IPS-20b (cell line): ENCODE results near the gene MAFB.
A peak's percentile ranks its signal among the peaks of the same experiment; 100 is the strongest.

Experiments
- H3K27ac ChIP-seq: one replicate; pipeline ENCODE4 v1.5.1; 2013; ENCODE audit warnings: low read length
- H3K27me3 ChIP-seq: 2 replicates; pipeline ENCODE4 v1.6.1; 2013; ENCODE audit warnings: mild to moderate bottlenecking, low read length, inconsistent platforms; ENCODE audit not compliant: insufficient read depth
- H3K36me3 ChIP-seq: 2 replicates; pipeline ENCODE4 v1.6.1; 2013; ENCODE audit warnings: low read depth, mild to moderate bottlenecking, inconsistent platforms, low read length, moderate library complexity; ENCODE audit not compliant: insufficient read depth
- H3K4me1 ChIP-seq: 2 replicates; pipeline ENCODE4 v1.6.1; 2013; ENCODE audit warnings: mild to moderate bottlenecking, control low read depth, inconsistent platforms, low read length, moderate library complexity; ENCODE audit not compliant: insufficient read depth
- H3K4me3 ChIP-seq: 2 replicates; pipeline ENCODE4 v1.5.1; 2013; ENCODE audit warnings: mild to moderate bottlenecking, low read length, inconsistent platforms
- H3K9ac ChIP-seq: 2 replicates; pipeline ENCODE4 v1.6.1; 2013; ENCODE audit warnings: low read depth, mild to moderate bottlenecking, inconsistent platforms, low read length, moderate library complexity
- H3K9me3 ChIP-seq: 2 replicates; pipeline ENCODE4 v1.6.1; 2013; ENCODE audit warnings: mild to moderate bottlenecking, low read depth, low read length, inconsistent platforms; ENCODE audit not compliant: insufficient read depth

Gene MAFB

GRCh38 chr20:40687384-40688128 lies 1.5 kb downstream of the MAFB start:
- Histone ChIP-seq H3K9ac (no peak overlapping the region), H3K9me3 (no peaks in the 10 kb centered on the region; the same call in 1 of the 2 replicates), H3K4me3 (peak overlapping the region; percentile 67), H3K36me3 (no peaks in the 10 kb centered on the region), H3K4me1 (peaks cover 15% of the 10 kb centered on the region; the same call in 1 of the 2 replicates), H3K27ac (no peak overlapping the region), H3K27me3 (peaks cover 98% of the 10 kb centered on the region)

GRCh38 chr20:40686893-40687292 lies 2.1 kb downstream of the MAFB start:
- Histone ChIP-seq H3K4me3 (peak overlapping the region; percentile 67), H3K27ac (no peak overlapping the region), H3K9ac (no peak overlapping the region), H3K36me3 (no peaks in the 10 kb centered on the region), H3K9me3 (no peaks in the 10 kb centered on the region; the same call in 1 of the 2 replicates), H3K4me1 (peaks cover 15% of the 10 kb centered on the region; the same call in 1 of the 2 replicates), H3K27me3 (peaks cover 98% of the 10 kb centered on the region)

DNA sequence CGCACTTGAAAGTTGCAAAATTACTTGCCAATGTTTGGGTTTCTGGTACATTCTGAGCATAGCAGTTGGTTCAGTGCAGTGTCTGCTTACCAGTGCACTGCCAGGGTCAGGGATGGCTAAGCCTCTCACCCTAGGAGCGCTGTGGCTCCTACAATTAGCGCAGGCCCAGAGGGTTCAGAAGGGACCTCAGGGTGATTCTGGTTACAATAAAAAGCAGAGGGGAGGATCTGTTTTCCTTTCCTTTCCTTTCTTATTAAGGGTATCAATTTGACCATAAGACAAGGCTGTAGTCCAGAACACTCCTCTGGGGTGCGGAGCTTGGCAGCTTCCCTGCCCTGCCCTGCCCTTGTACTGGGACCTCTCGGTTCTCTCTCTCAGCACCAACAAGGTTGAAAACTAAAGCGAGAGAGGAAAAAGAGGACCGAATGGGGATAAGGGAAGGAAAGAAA lies 2.6 kb downstream of the MAFB start:
- peak overlapping the region; percentile 67 for H3K4me3 ChIP-seq
- no peak overlapping the region for H3K27ac ChIP-seq
- no peaks in the 10 kb centered on the region for H3K36me3 ChIP-seq
- peaks cover 15% of the 10 kb centered on the region; the same call in 1 of the 2 replicates for H3K4me1 ChIP-seq
- peaks cover 98% of the 10 kb centered on the region for H3K27me3 ChIP-seq
- no peak overlapping the region for H3K9ac ChIP-seq
- no peaks in the 10 kb centered on the region; the same call in 1 of the 2 replicates for H3K9me3 ChIP-seq

DNA sequence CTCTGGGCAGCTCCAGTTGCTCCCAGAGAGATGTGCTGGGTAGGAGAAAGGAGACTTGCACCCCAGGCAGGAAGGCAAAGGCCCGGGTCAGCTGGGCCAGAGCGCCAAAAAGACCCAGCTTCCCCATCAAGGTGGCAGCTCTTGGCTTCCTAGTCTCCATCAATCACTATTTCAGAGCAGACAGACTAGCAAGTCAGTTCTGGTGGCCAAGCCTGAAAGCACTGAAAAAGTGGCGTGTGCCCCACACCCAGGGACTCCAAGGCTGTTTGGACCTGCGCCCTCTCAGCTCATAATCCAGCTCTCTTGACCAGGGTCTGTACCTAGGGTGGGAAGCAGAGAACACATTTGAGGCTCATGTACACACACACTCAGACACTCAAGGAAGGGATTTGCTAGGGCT lies 3.7 kb downstream of the MAFB start:
- no peak overlapping the region for H3K9ac ChIP-seq
- no peaks in the 10 kb centered on the region for H3K36me3 ChIP-seq
- no peaks in the 10 kb centered on the region; the same call in 1 of the 2 replicates for H3K9me3 ChIP-seq
- H3K4me3 ChIP-seq, result no peak overlapping the region
- peaks cover 10% of the 10 kb centered on the region; the same call in 1 of the 2 replicates for H3K4me1 ChIP-seq
- H3K27me3 ChIP-seq, result peaks cover 98% of the 10 kb centered on the region
- H3K27ac ChIP-seq, result no peak overlapping the region

DNA sequence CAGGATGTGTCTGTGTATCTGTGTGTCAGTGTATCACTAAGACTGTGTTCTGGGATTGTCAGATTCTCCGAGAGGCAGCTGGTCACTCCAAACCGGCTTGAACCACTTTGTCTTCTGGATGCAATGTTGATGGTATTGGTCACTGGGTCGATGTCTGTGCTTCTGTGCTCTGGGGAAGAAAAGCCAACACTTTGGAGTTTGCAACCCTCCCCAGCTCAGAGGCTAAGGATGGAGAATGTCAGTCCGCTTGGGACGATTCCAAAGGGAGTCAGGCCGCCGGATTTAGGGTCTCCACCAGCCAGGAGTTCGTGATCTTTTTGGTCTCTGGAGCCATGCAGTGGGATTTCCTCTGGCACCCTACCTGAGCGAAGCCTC lies 5.2 kb downstream of the MAFB start:
- Histone ChIP-seq H3K27me3 (peaks cover 100% of the 10 kb centered on the region), H3K4me3 (no peak overlapping the region), H3K27ac (no peak overlapping the region), H3K4me1 (peaks cover 10% of the 10 kb centered on the region; the same call in 1 of the 2 replicates), H3K9ac (no peak overlapping the region), H3K36me3 (no peaks in the 10 kb centered on the region), H3K9me3 (no peaks in the 10 kb centered on the region; the same call in 1 of the 2 replicates)

GRCh38 chr20:40683221-40683893 lies 5.7 kb downstream of the MAFB start:
- peaks cover 10% of the 10 kb centered on the region; the same call in 1 of the 2 replicates for H3K4me1 ChIP-seq
- no peak overlapping the region for H3K27ac ChIP-seq
- no peaks in the 10 kb centered on the region; the same call in 1 of the 2 replicates for H3K9me3 ChIP-seq
- H3K4me3 ChIP-seq, result no peak overlapping the region
- H3K36me3 ChIP-seq, result no peaks in the 10 kb centered on the region
- H3K27me3 ChIP-seq, result peaks cover 100% of the 10 kb centered on the region
- H3K9ac ChIP-seq, result no peak overlapping the region

- H3K27ac ChIP-seq, result no peak overlapping the region
- no peak overlapping the region for H3K9ac ChIP-seq
- H3K36me3 ChIP-seq, result no peaks in the 10 kb centered on the region
- peaks cover 95% of the 10 kb centered on the region for H3K27me3 ChIP-seq
- H3K4me3 ChIP-seq, result 0 out of 2 replicates have a peak overlapping the region, but pooled peaks have one; percentile 13
- H3K9me3 ChIP-seq, result no peaks in the 10 kb centered on the region; the same call in 1 of the 2 replicates
- peaks cover 9% of the 10 kb centered on the region; the same call in 1 of the 2 replicates for H3K4me1 ChIP-seq
Observed at GRCh38 chr20:40682104-40682981, 6.7 kb downstream of the MAFB start.

DNA sequence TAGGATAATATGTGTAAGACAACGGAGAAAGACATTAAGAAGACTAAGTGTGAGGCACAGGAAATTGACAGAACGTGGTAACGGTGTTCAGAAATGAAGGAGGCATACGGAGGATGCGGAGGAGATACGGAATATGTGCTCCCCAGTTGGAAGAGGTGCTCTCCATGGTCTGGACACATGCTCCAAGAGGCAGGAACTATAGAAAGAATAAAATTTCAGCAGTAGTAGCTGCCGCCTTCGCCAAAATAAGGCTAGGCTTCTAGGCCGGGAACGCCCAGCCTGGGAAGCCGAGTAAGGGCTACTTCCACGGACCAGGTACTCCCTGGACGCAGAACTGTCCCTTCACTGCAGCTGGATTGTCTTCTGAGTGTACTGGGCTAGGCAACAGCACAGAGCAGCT lies 7.4 kb downstream of the MAFB start:
- Histone ChIP-seq H3K9ac (no peak overlapping the region), H3K27me3 (peaks cover 91% of the 10 kb centered on the region), H3K4me3 (no peak overlapping the region), H3K27ac (no peak overlapping the region), H3K4me1 (peaks cover 6% of the 10 kb centered on the region; the same call in 1 of the 2 replicates), H3K36me3 (no peaks in the 10 kb centered on the region), H3K9me3 (no peaks in the 10 kb centered on the region; the same call in 1 of the 2 replicates)

- Histone ChIP-seq H3K9ac (no peak overlapping the region), H3K27me3 (peaks cover 91% of the 10 kb centered on the region), H3K36me3 (no peaks in the 10 kb centered on the region), H3K4me3 (no peak overlapping the region), H3K4me1 (peaks cover under 1% of the 10 kb centered on the region; the same call in 1 of the 2 replicates), H3K9me3 (no peaks in the 10 kb centered on the region; the same call in 1 of the 2 replicates), H3K27ac (no peak overlapping the region)
Observed at GRCh38 chr20:40681165-40681564, 7.9 kb downstream of the MAFB start.

DNA sequence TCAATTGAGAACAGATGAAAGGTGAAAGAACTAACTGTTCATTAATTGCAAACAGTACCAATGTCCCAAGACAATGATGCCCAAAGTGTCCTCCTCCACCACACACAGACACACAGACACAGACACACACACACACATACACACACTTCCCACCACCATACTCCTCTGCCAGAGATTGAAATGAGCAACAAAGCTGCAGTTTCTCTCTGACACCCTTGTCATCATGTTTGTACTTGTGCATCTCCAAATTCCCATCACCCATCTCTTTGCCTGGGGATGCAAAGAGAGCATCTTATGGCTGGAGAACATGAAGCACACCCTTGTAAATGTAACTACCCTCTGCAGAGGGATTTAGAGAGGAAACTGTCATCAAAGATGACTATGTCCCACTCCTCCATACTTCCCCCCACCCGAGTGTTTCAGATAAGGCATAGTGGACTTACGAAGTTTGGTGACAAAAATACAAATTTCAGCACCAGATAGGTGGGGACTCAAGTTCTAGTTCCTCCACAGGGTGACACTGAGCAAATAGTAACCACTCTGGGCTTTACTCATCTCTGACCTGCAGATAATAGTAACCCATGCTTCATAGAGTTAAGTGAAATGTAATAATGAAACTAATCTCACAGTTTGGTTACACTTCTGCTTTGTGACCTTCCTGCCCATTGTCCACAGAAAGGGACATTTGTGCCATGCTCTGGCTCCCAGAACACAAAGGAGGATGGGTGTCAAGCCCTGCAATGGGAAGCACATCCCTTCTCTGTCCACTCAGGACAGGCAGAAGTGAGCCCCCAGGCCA lies 8.7 kb downstream of the MAFB start:
- H3K4me1 ChIP-seq, result no peaks in the 10 kb centered on the region
- H3K27ac ChIP-seq, result no peak overlapping the region
- H3K27me3 ChIP-seq, result peaks cover 91% of the 10 kb centered on the region
- H3K9me3 ChIP-seq, result no peaks in the 10 kb centered on the region; the same call in 1 of the 2 replicates
- H3K36me3 ChIP-seq, result no peaks in the 10 kb centered on the region
- no peak overlapping the region for H3K9ac ChIP-seq
- H3K4me3 ChIP-seq, result no peak overlapping the region
